IPS-20b (cell line): Measurements from ENCODE around the gene SLC25A46.
"Not testable (repeated sequence)": the region's sequence is repeated elsewhere in the genome, so short reads cannot be mapped to it uniquely, and the experiment has no call there.

Source experiments
- H3K27ac ChIP-seq: one replicate; pipeline ENCODE4 v1.5.1; 2013; ENCODE audit warnings: low read length
- H3K27me3 ChIP-seq: 2 replicates; pipeline ENCODE4 v1.6.1; 2013; ENCODE audit warnings: mild to moderate bottlenecking, low read length, inconsistent platforms; ENCODE audit not compliant: insufficient read depth
- H3K36me3 ChIP-seq: 2 replicates; pipeline ENCODE4 v1.6.1; 2013; ENCODE audit warnings: low read depth, mild to moderate bottlenecking, inconsistent platforms, low read length, moderate library complexity; ENCODE audit not compliant: insufficient read depth
- H3K4me1 ChIP-seq: 2 replicates; pipeline ENCODE4 v1.6.1; 2013; ENCODE audit warnings: mild to moderate bottlenecking, control low read depth, inconsistent platforms, low read length, moderate library complexity; ENCODE audit not compliant: insufficient read depth
- H3K4me3 ChIP-seq: 2 replicates; pipeline ENCODE4 v1.5.1; 2013; ENCODE audit warnings: mild to moderate bottlenecking, low read length, inconsistent platforms
- H3K9ac ChIP-seq: 2 replicates; pipeline ENCODE4 v1.6.1; 2013; ENCODE audit warnings: low read depth, mild to moderate bottlenecking, inconsistent platforms, low read length, moderate library complexity
- H3K9me3 ChIP-seq: 2 replicates; pipeline ENCODE4 v1.6.1; 2013; ENCODE audit warnings: mild to moderate bottlenecking, low read depth, low read length, inconsistent platforms; ENCODE audit not compliant: insufficient read depth

The SLC25A46 gene

DNA sequence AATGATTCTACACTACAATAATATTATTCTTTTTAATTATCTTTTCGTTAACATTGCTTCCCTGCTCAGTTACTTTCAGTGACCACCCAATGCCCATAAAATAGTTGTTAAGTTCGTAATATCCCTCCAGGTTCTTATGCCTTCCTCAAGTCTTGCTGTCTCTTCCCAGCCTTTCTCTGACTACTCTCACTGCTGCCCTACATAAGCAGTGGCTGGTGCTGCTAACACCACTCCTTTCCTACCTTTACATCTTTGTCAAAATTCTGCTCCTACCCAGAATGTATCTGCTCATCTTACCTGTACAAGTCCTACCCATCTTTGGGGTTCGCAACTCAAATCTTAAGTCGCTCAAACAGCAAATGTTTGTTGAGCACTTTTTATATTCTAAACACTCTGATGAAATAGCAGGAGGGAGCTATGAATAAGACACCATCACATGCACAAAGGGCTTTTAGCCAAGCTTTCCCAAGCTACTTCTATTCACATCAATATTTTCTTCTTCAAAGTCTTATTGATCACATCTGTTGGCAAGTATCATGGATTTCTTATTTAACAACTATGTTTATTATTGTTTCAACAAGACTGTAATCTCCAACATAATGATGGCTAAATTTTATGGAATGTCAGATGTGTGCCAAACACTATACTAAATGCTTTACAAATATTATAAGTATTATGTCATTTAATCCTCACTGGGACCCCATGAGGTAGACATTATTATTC is 29.5 kb downstream of the SLC25A46 start:
- Histone ChIP-seq H3K4me3 (no peak overlapping the region), H3K9ac (no peak overlapping the region), H3K36me3 (no peaks in the 10 kb centered on the region), H3K4me1 (no peaks in the 10 kb centered on the region), H3K9me3 (no peaks in the 10 kb centered on the region), H3K27ac (no peak overlapping the region), H3K27me3 (no peaks in the 10 kb centered on the region)

GRCh38 chr5:110769000-110769681 is 30.3 kb downstream of the SLC25A46 start:
- H3K27me3 ChIP-seq, result no peaks in the 10 kb centered on the region
- no peak overlapping the region for H3K27ac ChIP-seq
- H3K9me3 ChIP-seq, result no peaks in the 10 kb centered on the region
- no peaks in the 10 kb centered on the region for H3K4me1 ChIP-seq
- no peak overlapping the region for H3K4me3 ChIP-seq
- H3K9ac ChIP-seq, result no peak overlapping the region
- H3K36me3 ChIP-seq, result no peaks in the 10 kb centered on the region

- no peak overlapping the region for H3K4me3 ChIP-seq
- no peak overlapping the region for H3K27ac ChIP-seq
- no peaks in the 10 kb centered on the region for H3K4me1 ChIP-seq
- no peaks in the 10 kb centered on the region for H3K27me3 ChIP-seq
- no peaks in the 10 kb centered on the region for H3K36me3 ChIP-seq
- H3K9me3 ChIP-seq, result no peaks in the 10 kb centered on the region
- no peak overlapping the region for H3K9ac ChIP-seq
Observed at GRCh38 chr5:110770286-110770685, 31.5 kb downstream of the SLC25A46 start.

DNA sequence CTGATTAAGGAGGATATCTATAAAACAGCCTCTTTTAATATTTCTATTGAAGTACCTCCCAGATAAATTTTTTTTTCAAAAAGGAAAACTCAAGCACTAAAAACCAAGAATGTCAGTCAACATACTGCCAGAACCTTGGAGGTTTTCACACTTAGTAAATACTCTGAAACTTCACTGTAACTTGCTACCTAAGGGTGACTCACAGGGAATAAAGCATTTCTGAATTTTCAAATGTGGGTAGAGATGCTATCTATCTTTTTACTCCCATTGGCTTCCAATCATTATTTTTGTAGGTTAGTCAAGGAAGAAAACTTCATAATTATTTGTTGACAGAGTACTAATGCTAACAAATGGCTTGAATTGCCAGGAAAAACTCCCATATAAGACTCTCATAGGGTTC is 46.1 kb downstream of the SLC25A46 start:
- Histone ChIP-seq H3K4me1 (no peaks in the 10 kb centered on the region), H3K9me3 (no peaks in the 10 kb centered on the region), H3K9ac (no peak overlapping the region), H3K27ac (no peak overlapping the region), H3K36me3 (no peaks in the 10 kb centered on the region), H3K4me3 (no peak overlapping the region), H3K27me3 (no peaks in the 10 kb centered on the region)

- no peaks in the 10 kb centered on the region for H3K9me3 ChIP-seq
- no peaks in the 10 kb centered on the region for H3K4me1 ChIP-seq
- H3K4me3 ChIP-seq, result no peak overlapping the region
- no peak overlapping the region for H3K27ac ChIP-seq
- H3K9ac ChIP-seq, result no peak overlapping the region
- H3K36me3 ChIP-seq, result no peaks in the 10 kb centered on the region
- no peaks in the 10 kb centered on the region for H3K27me3 ChIP-seq
Observed at GRCh38 chr5:110785356-110785755, 46.5 kb downstream of the SLC25A46 start.

DNA sequence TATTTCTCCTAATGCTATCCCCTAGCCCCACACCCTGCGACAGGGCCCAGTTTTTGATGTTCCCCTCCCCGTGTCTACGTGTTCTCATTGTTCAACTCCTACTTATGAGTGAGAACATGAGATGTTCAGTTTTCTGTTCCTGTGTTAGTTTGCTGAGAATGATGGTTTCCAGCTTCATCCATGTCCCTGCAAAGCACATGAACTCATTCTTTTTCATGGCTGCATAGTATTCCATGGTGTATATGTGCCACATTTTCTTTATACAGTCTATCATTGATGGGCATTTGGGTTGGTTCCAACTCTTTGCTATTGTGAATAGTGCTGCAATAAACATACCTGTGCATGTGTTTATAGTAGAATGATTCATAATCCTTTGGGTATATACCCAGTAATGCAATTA is 49.2 kb downstream of the SLC25A46 start:
- H3K4me1 ChIP-seq, H3K27ac ChIP-seq, H3K9me3 ChIP-seq, H3K4me3 ChIP-seq, H3K9ac ChIP-seq, H3K36me3 ChIP-seq, H3K27me3 ChIP-seq: not testable (repeated sequence)

- H3K4me1 ChIP-seq, result no peaks in the 10 kb centered on the region
- no peak overlapping the region for H3K27ac ChIP-seq
- no peak overlapping the region for H3K4me3 ChIP-seq
- H3K9ac ChIP-seq, result no peak overlapping the region
- no peaks in the 10 kb centered on the region for H3K27me3 ChIP-seq
- no peaks in the 10 kb centered on the region for H3K9me3 ChIP-seq
- H3K36me3 ChIP-seq, result no peaks in the 10 kb centered on the region
Observed at GRCh38 chr5:110790673-110791072, 51.9 kb downstream of the SLC25A46 start.

GRCh38 chr5:110802998-110803397 is 64.2 kb downstream of the SLC25A46 start:
- no peak overlapping the region for H3K4me3 ChIP-seq

GRCh38 chr5:110803467-110804326 is 64.9 kb downstream of the SLC25A46 start:
- Histone ChIP-seq H3K9me3 (peaks cover 7% of the 10 kb centered on the region; the same call in 1 of the 2 replicates), H3K27ac (no peak overlapping the region), H3K9ac (no peak overlapping the region), H3K36me3 (no peaks in the 10 kb centered on the region), H3K4me3 (no peak overlapping the region), H3K4me1 (no peaks in the 10 kb centered on the region), H3K27me3 (no peaks in the 10 kb centered on the region)

More at GRCh38 chr5:110802998-110803397, 64.2 kb downstream of the SLC25A46 start:
- no peaks in the 10 kb centered on the region for H3K27me3 ChIP-seq
- no peak overlapping the region for H3K27ac ChIP-seq
- no peaks in the 10 kb centered on the region for H3K36me3 ChIP-seq
- no peak overlapping the region for H3K9ac ChIP-seq
- peaks cover 7% of the 10 kb centered on the region; the same call in 1 of the 2 replicates for H3K9me3 ChIP-seq
- no peaks in the 10 kb centered on the region for H3K4me1 ChIP-seq

GRCh38 chr5:110807169-110807568 is 68.4 kb downstream of the SLC25A46 start:
- H3K4me3 ChIP-seq, result no peak overlapping the region
- no peaks in the 10 kb centered on the region for H3K36me3 ChIP-seq
- no peak overlapping the region for H3K9ac ChIP-seq
- peaks cover 7% of the 10 kb centered on the region; the same call in 1 of the 2 replicates for H3K9me3 ChIP-seq
- no peaks in the 10 kb centered on the region for H3K27me3 ChIP-seq
- no peak overlapping the region for H3K27ac ChIP-seq
- no peaks in the 10 kb centered on the region for H3K4me1 ChIP-seq

GRCh38 chr5:110809006-110809405 is 70.2 kb downstream of the SLC25A46 start:
- H3K36me3 ChIP-seq, result no peaks in the 10 kb centered on the region
- H3K27ac ChIP-seq, result no peak overlapping the region
- 0 out of 2 replicates have a peak, but pooled peaks cover under 1% of the 10 kb centered on the region for H3K9me3 ChIP-seq
- H3K27me3 ChIP-seq, result no peaks in the 10 kb centered on the region
- no peak overlapping the region for H3K4me3 ChIP-seq
- no peaks in the 10 kb centered on the region for H3K4me1 ChIP-seq
- H3K9ac ChIP-seq, result no peak overlapping the region
